ENCODE data around the gene ARIH1.
"Not testable (repeated sequence)": the region's sequence is repeated elsewhere in the genome, so short reads cannot be mapped to it uniquely, and the experiment has no call there.

The ARIH1 gene

DNA sequence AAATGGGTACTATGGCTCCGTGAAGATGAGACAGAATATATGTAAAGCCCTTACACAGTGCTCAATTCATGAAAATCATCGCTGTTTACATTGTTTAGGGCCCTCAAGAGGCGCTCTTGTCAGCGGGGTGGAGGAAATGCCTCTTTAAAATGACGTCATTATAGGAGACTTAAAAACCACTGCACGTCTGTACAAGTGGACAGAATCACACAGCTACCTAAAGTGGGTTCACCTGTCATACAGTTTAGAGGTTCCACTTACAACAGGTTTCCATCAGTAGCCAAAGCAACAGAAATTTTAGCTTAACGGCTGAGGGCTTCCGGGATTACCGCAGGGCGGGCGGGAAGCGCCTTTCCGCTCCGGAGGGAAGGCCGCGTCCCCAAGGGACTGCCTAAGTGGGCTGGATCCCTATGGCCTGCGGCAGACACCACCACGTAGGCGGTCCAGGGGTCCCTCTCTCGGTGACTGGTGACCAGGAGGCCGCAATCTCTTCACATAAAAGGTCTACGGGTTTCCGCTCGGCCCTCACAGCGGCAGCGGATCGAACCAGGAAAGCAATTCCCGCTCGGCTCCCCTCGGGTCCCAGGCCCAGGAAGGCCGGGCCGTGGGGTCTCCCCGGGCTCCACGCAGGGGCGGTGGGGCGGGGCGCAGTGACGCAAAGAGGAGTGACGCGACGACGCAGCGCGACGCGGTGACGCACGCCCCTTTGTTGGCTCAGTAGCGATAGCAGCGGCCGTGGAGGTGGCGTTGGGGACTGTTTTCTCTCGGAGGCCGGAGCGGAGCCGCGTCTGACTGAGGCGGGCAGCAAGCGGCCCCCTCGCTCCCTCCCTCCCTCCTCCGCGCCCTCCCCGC lies at the start of gene ARIH1:
TSS of gene ARIH1 (plus strand) at position 717 of the 852 bp plus-strand sequence. CDS start 310 bp downstream, outside the sequence.
- TF ChIP-seq, protein P1, sequence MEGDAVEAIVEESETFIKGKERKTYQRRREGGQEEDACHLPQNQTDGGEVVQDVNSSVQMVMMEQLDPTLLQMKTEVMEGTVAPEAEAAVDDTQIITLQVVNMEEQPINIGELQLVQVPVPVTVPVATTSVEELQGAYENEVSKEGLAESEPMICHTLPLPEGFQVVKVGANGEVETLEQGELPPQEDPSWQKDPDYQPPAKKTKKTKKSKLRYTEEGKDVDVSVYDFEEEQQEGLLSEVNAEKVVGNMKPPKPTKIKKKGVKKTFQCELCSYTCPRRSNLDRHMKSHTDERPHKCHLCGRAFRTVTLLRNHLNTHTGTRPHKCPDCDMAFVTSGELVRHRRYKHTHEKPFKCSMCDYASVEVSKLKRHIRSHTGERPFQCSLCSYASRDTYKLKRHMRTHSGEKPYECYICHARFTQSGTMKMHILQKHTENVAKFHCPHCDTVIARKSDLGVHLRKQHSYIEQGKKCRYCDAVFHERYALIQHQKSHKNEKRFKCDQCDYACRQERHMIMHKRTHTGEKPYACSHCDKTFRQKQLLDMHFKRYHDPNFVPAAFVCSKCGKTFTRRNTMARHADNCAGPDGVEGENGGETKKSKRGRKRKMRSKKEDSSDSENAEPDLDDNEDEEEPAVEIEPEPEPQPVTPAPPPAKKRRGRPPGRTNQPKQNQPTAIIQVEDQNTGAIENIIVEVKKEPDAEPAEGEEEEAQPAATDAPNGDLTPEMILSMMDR (IDR thresholded peaks at IDR 0.05; ENCODE audit: poor library complexity, severe bottlenecking): peak; percentile 89

GRCh38 chr15:72426753-72427152 lies 47.4 kb upstream of the ARIH1 start:
- H3K27me3 ChIP-seq (ENCODE audit: insufficient read depth, poor library complexity, severe bottlenecking): peaks cover 22% of the 10 kb centered on the region
- no peak overlapping the region for H3K4me3 ChIP-seq (ENCODE audit: severe bottlenecking)
- ATAC-seq (ENCODE audit: low read depth) (no peak), DNase-seq (ENCODE audit: low spot score) (no peak)
- no peak overlapping the region for H3K27ac ChIP-seq (ENCODE audit: poor library complexity, severe bottlenecking)
- TF ChIP-seq, protein P1 (IDR thresholded peaks at IDR 0.05; ENCODE audit: poor library complexity, severe bottlenecking): no peak
- H3K9me3 ChIP-seq (ENCODE audit: severe bottlenecking): peaks cover 5% of the 10 kb centered on the region
- H3K36me3 ChIP-seq (ENCODE audit: low read depth): no peaks in the 10 kb centered on the region
- H3K4me1 ChIP-seq (ENCODE audit: insufficient read depth, poor library complexity, severe bottlenecking): no peaks in the 10 kb centered on the region

More for the DNA sequence above, at the start of gene ARIH1:
- Histone ChIP-seq H3K36me3 (ENCODE audit: low read depth) (peaks cover 33% of the 10 kb centered on the region), H3K27me3 (ENCODE audit: insufficient read depth, poor library complexity, severe bottlenecking) (no peaks in the 10 kb centered on the region), H3K4me3 (ENCODE audit: severe bottlenecking) (peak within 1 kb of the TSS; percentile 79), H3K9me3 (ENCODE audit: severe bottlenecking) (no peaks in the 10 kb centered on the region), H3K4me1 (ENCODE audit: insufficient read depth, poor library complexity, severe bottlenecking) (peaks cover 17% of the 10 kb centered on the region), H3K27ac (ENCODE audit: poor library complexity, severe bottlenecking) (peak within 1 kb of the TSS; percentile 85)
- DNase-seq (ENCODE audit: low spot score): peak; percentile 98
- ATAC-seq (ENCODE audit: low read depth): peak; percentile 71

DNA sequence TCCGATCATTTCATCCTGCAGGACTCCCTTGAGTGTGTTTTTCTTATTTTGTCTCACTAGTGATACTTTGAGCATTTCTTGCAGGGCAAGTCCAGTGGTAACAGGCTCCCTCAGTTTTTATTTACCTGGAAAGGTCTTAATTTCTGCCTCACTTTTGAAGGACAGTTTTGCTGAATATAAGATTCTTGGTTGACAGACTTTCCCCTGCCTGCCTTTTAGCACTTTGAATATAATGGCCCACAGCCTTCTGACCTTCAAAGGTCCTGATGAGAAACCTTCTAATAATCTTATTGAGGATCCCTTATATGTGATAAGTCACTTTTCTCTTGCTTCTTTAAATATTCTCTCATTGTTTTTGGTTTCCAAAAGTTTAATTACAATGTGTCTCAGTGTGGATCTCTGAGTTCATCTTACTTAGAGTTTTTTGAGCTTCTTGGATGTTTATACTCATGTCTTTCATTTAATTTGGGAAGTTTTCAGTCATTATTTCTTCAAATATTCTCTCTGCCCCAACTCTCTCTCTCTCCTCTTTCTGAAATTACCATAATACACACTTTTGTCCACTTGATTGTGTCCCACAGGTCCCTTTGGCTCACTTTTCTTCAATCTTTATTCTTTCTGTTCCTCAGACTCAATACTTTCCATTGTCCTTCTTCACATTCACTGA lies 36.3 kb upstream of the ARIH1 start:
- no peak for DNase-seq (ENCODE audit: low spot score)
- no peaks in the 10 kb centered on the region for H3K9me3 ChIP-seq (ENCODE audit: severe bottlenecking)
- no peak overlapping the region for H3K4me3 ChIP-seq (ENCODE audit: severe bottlenecking)
- H3K27me3 ChIP-seq (ENCODE audit: insufficient read depth, poor library complexity, severe bottlenecking): peaks cover 15% of the 10 kb centered on the region
- ATAC-seq (ENCODE audit: low read depth): no peak
- no peak overlapping the region for H3K27ac ChIP-seq (ENCODE audit: poor library complexity, severe bottlenecking)
- no peaks in the 10 kb centered on the region for H3K4me1 ChIP-seq (ENCODE audit: insufficient read depth, poor library complexity, severe bottlenecking)
- H3K36me3 ChIP-seq (ENCODE audit: low read depth): no peaks in the 10 kb centered on the region
- TF ChIP-seq, protein P1 (IDR thresholded peaks at IDR 0.05; ENCODE audit: poor library complexity, severe bottlenecking): no peak

DNA sequence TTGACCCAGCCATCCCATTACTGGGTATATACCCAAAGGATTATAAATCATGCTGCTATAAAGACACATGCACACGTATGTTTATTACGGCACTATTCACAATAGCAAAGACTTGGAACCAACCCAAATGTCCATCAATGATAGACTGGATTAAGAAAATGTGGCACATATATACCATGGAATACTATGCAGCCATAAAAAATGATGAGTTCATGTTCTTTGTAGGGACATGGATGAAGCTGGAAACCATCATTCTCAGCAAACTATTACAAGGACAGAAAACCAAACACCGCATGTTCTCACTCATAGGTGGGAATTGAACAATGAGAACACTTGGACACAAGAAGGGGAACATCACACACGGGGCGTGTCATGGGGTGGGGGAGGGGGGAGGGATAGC lies 31.3 kb upstream of the ARIH1 start:
- ATAC-seq (ENCODE audit: low read depth): not testable (repeated sequence)

GRCh38 chr15:72445426-72445825 lies 28.7 kb upstream of the ARIH1 start:
- ATAC-seq (ENCODE audit: low read depth): no peak
- Histone ChIP-seq H3K4me1 (ENCODE audit: insufficient read depth, poor library complexity, severe bottlenecking) (no peaks in the 10 kb centered on the region), H3K27me3 (ENCODE audit: insufficient read depth, poor library complexity, severe bottlenecking) (peaks cover 3% of the 10 kb centered on the region), H3K4me3 (ENCODE audit: severe bottlenecking) (no peak overlapping the region), H3K9me3 (ENCODE audit: severe bottlenecking) (no peaks in the 10 kb centered on the region), H3K27ac (ENCODE audit: poor library complexity, severe bottlenecking) (no peak overlapping the region), H3K36me3 (ENCODE audit: low read depth) (no peaks in the 10 kb centered on the region)
- no peak for DNase-seq (ENCODE audit: low spot score)
- TF ChIP-seq, protein P1 (IDR thresholded peaks at IDR 0.05; ENCODE audit: poor library complexity, severe bottlenecking): no peak

More for the DNA sequence above, 31.3 kb upstream of the ARIH1 start:
- not testable (repeated sequence) for DNase-seq (ENCODE audit: low spot score); H3K4me3 ChIP-seq (ENCODE audit: severe bottlenecking); H3K27ac ChIP-seq (ENCODE audit: poor library complexity, severe bottlenecking); H3K4me1 ChIP-seq (ENCODE audit: insufficient read depth, poor library complexity, severe bottlenecking); H3K36me3 ChIP-seq (ENCODE audit: low read depth); H3K9me3 ChIP-seq (ENCODE audit: severe bottlenecking); H3K27me3 ChIP-seq (ENCODE audit: insufficient read depth, poor library complexity, severe bottlenecking)

Data from RWPE2 (cell line).